Calu3 (cell line): Measurements from ENCODE around the gene ACP4. TPM values are rescaled to one million over a fixed set of nuclear protein-coding genes. Genes with fewer than 3 reads are reported as not detected.

Source experiments
- BruUV-seq: library from RNA; stranded (reverse); fragments of 400-500 nt; replicated peaks from 2 replicates; lab custom pipeline; 2021; lab: Mats Ljungman, UMichigan
- CTCF ChIA-PET: fragments of 300-600 bp; sonication (Branson Sonifier 250); formaldehyde crosslinking; loops from one replicate; lab custom pipeline; 2022; ENCODE audit warnings: antibody characterized with exemption; lab: Charles Lee
- DNase-seq: peaks from one replicate; pipeline ENCODE4 v3.0.0; 2022
- H3K27ac Mint-ChIP-seq: one replicate; pipeline ENCODE4 v1.8.0; 2022; ENCODE audit warnings: mixed read lengths; ENCODE audit not compliant: unreplicated experiment
- H3K27me3 Mint-ChIP-seq: one replicate; pipeline ENCODE4 v1.8.0; 2022; ENCODE audit warnings: mixed read lengths; ENCODE audit not compliant: unreplicated experiment
- H3K36me3 Mint-ChIP-seq: one replicate; pipeline ENCODE4 v1.8.0; 2022; ENCODE audit warnings: mild to moderate bottlenecking, moderate library complexity, mixed read lengths; ENCODE audit not compliant: insufficient read depth, unreplicated experiment
- H3K4me1 Mint-ChIP-seq: one replicate; pipeline ENCODE4 v1.8.0; 2022; ENCODE audit warnings: mild to moderate bottlenecking, low read depth, mixed read lengths; ENCODE audit not compliant: unreplicated experiment
- H3K4me3 Mint-ChIP-seq: one replicate; pipeline ENCODE4 v1.8.0; 2022; ENCODE audit warnings: mild to moderate bottlenecking, low read depth, moderate library complexity, mixed read lengths; ENCODE audit not compliant: unreplicated experiment
- H3K9me3 Mint-ChIP-seq: one replicate; pipeline ENCODE4 v1.8.0; 2022; ENCODE audit warnings: low read depth, mixed read lengths; ENCODE audit not compliant: unreplicated experiment
- intact Hi-C: fragments of 100-400 bp; cut with micrococcal nuclease; formaldehyde crosslinking; loops from one replicate; pipeline ENCODE4 v1.10.0; 2022; ENCODE audit not compliant: unreplicated experiment
- total RNA-seq: library from RNA; stranded (reverse); gene quantifications from 2 replicates; pipeline ENCODE4 v1.2.3, GENCODE V29; 2022
- TF ChIP-seq, protein P1 (sequence below): fragments of 200-600 bp; IDR thresholded peaks from one replicate; pipeline ENCODE4 v1.8.0; 2022; ENCODE audit warnings: antibody characterized with exemption; ENCODE audit not compliant: unreplicated experiment

The ACP4 gene
- total RNA-seq, 1 experiment from 2014 or later: not detected

DNA sequence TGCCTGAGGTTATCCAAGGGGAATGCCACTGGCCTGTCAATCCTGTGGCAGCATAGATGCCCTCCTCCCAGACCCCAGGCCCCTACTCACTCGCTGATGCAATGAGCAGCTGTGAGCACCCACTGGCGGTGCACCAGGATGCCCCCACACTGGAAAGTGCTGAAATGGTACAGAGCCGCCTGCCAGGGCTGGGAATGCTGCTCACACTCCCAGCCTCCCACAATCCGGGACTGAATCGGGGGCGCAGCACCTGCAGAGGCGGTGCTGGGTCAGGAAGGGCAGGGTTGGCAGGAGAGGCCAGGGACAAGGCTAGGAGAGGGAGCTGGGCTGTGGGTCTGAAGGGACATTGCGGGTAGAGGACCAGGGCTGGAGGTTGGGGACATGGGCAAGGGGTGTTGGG, 31.4 kb downstream of the ACP4 start:
- Mint-ChIP-seq H3K27ac (no peak overlapping the region), H3K4me1 (peaks cover 19% of the 10 kb centered on the region), H3K9me3 (no peaks in the 10 kb centered on the region), H3K27me3 (peaks cover 85% of the 10 kb centered on the region), H3K4me3 (no peak overlapping the region), H3K36me3 (no peaks in the 10 kb centered on the region)
- CTCF ChIA-PET: interaction anchor here (0.6 kb wide), 1 partner anchor 83 kb away, joined by 5 read pairs; no protein-coding TSS in a partner anchor
- TF ChIP-seq, protein P1, sequence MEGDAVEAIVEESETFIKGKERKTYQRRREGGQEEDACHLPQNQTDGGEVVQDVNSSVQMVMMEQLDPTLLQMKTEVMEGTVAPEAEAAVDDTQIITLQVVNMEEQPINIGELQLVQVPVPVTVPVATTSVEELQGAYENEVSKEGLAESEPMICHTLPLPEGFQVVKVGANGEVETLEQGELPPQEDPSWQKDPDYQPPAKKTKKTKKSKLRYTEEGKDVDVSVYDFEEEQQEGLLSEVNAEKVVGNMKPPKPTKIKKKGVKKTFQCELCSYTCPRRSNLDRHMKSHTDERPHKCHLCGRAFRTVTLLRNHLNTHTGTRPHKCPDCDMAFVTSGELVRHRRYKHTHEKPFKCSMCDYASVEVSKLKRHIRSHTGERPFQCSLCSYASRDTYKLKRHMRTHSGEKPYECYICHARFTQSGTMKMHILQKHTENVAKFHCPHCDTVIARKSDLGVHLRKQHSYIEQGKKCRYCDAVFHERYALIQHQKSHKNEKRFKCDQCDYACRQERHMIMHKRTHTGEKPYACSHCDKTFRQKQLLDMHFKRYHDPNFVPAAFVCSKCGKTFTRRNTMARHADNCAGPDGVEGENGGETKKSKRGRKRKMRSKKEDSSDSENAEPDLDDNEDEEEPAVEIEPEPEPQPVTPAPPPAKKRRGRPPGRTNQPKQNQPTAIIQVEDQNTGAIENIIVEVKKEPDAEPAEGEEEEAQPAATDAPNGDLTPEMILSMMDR: no peak
- DNase-seq: no peak
- BruUV-seq: no TSS peak
- intact Hi-C loops: no loop called here

DNA sequence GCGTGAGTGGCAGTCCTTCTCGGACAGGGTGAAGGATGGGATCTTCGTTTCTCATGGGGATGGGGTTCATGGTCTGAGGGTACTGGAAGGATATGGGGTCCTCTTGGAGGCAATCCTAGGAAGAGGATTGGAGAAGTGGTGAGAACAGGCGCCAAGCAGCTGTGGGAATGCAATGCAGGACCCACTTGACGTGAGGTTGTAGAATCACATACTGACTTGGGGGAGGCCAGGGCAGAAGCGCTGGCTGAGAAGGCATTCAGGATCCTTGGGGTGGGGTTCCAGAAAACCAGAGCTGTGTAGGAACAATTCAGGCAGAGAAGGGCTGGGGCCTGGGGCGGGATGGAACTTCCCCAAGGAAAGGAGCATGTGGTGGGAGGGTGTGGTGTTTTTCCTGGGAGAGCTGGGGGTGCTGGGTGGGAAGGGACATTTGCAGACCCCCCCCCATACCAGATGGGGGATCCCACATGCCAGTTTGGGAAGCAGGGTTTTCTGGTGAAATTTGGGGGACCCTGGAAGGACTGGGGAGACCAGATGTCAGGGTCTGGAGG, 32.5 kb downstream of the ACP4 start:
- DNase-seq: no peak
- CTCF ChIA-PET: no interaction called here
- H3K36me3 Mint-ChIP-seq: no peaks in the 10 kb centered on the region
- BruUV-seq: no TSS peak
- no peak overlapping the region for H3K27ac Mint-ChIP-seq
- intact Hi-C loops: no loop called here
- peaks cover 19% of the 10 kb centered on the region for H3K4me1 Mint-ChIP-seq
- H3K4me3 Mint-ChIP-seq: no peak overlapping the region
- H3K9me3 Mint-ChIP-seq: no peaks in the 10 kb centered on the region
- TF ChIP-seq, protein P1: no peak
- H3K27me3 Mint-ChIP-seq: peaks cover 85% of the 10 kb centered on the region

DNA sequence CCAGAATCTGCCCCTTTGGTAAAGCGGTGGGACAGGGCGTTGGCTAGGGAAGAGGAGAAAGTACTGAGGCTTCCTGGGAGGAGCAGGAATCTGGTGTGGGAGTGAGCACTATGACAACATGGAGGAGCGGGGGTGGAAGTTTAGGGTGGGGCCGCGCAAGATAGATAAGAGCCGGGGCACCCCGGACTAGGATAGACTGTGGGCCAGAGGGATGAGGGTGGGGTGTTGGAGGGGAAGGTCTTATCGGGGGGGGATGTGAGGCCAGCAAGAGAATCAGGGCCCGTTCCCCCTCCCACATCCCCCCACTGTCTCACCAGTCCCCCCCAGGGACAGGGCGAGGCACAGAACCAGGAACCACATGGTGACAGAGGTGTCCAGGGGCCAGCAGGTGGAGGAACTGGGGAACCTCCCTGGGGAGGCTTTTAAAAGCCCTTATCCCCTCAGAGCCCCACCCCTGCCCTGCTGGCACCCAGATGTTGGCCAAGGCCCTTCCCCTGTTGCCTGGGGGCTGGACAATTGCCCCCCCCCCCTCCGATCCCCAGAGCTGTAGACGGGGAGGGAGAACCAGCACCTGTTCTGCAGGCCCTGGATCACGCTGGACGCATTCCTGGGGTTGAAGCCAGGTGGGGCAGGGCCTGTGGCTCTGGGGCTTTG, 33.3 kb downstream of the ACP4 start, which contains the start of gene KLK1:
TSS of gene KLK1 (minus strand) at position 399 of the 654 bp plus-strand sequence. CDS start at position 360, 39 bp downstream.
- no peaks in the 10 kb centered on the region for H3K36me3 Mint-ChIP-seq
- CTCF ChIA-PET: no interaction called here
- peaks cover 84% of the 10 kb centered on the region for H3K27me3 Mint-ChIP-seq

DNA sequence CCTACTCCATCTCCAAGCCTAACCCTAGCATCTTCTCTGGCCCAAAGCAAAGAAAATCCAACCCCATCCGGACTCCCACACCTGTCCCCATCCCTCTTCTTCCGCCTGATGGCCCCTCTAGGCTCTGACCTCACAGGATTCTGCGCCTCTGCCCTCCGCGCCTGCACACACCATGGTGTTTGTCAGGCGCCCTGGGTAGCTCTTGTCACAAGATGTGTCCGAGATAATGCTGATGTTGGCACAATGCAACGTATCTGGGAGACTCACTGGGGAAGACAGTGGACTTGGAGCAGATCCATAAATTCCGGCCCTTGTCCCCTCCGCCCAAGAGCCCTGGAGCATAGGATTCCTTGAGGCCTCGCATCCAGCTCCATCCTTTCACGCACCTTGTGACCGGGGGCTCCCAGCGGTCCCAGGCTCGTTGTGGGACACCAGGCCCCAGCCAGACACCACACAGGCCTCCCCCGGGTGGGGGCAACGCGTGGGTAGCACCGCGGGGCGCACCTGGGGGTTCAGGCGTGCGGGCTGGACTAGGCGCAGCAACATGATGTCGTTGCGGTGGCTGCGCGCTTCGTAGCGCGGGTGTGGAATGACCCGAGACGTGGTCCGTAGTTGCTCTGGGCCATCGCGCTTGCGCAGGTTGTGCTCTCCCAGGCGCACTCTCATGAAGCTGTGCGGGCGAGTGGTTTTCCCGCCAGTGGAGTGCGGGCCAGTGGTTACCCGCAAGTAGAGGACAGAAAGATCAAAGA, 36.5 kb downstream of the ACP4 start:
- no TSS peak for BruUV-seq

More for the DNA sequence above, 33.3 kb downstream of the ACP4 start, which contains the start of gene KLK1:
- no TSS peak for BruUV-seq
- intact Hi-C loops: no loop called here
- DNase-seq: no peak
- Mint-ChIP-seq H3K9me3 (no peaks in the 10 kb centered on the region), H3K27ac (no peak within 1 kb of the TSS), H3K4me1 (peaks cover 19% of the 10 kb centered on the region), H3K4me3 (no peak within 1 kb of the TSS)
- TF ChIP-seq, protein P1: no peak

More for the DNA sequence above, 36.5 kb downstream of the ACP4 start:
- Mint-ChIP-seq H3K36me3 (no peaks in the 10 kb centered on the region), H3K27me3 (peaks cover 74% of the 10 kb centered on the region), H3K4me3 (no peak overlapping the region), H3K27ac (no peak overlapping the region), H3K4me1 (no peaks in the 10 kb centered on the region), H3K9me3 (no peaks in the 10 kb centered on the region)
- DNase-seq: no peak
- CTCF ChIA-PET: no interaction called here
- intact Hi-C loops: no loop called here
- TF ChIP-seq, protein P1: no peak
